Loucy (cell line): ENCODE results near the gene KIFC3.

Experiments used
- CTCF ChIP-seq: fragments of 200-600 bp; sonication (generic); conservative IDR thresholded peaks from 2 replicates; pipeline ENCODE4 v1.5.1; 2014; ENCODE audit warnings: mild to moderate bottlenecking, antibody characterized with exemption, low read length
- EZH2phosphoT487 ChIP-seq: fragments of 200-600 bp; IDR thresholded peaks from 2 replicates; pipeline ENCODE4 v1.6.1; 2018; ENCODE audit warnings: antibody characterized with exemption, mild to moderate bottlenecking, moderate library complexity, borderline replicate concordance

DNA sequence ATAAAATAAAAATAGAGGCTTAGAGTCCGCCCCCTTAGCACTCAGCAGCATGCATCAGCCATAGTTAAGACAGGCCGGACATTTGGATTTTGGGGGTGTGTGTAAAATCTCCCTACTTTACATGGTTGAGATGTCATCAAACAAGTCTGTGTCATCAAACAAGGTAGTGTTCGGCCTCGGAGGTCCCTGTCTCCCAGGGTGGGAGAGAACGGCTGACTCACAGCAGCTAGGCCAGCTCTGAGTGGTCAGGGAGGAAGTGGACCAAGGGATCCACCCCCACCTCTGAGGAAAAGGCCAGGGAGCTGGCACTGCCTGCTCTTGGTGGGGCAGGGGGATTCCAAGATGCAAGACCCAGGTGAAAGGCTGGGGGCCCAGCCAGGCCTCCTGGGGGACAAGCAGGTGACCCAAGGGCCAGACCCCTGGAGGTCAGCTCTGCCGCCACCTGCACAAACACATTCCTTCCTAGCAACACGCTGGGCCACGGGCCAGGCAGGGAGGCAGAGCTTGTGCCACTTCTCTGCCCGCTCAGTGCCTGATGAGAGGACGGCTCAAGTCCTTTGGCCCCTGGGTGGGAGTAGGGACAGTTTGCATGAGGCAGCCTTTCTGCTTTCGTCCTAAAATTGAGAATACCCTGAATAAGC, 28.5 kb downstream of the KIFC3 start:
- no peak for TF ChIP-seq CTCF
- TF ChIP-seq EZH2phosphoT487 = no peak
